A673 (cell line): ENCODE data around the gene NRXN3.

ENCODE experiments used
- EZH2 ChIP-seq: fragments of 200-600 bp; sonication (generic); IDR thresholded peaks from 2 replicates; pipeline ENCODE4 v1.6.1; 2017; ENCODE audit warnings: borderline replicate concordance, low read depth, mild to moderate bottlenecking, mixed read lengths, antibody characterized with exemption, low read length; ENCODE audit not compliant: poor library complexity, severe bottlenecking
- TF ChIP-seq, protein P1 (sequence below): fragments of 300-800, 200-600 bp; sonication (generic); conservative IDR thresholded peaks from 2 replicates; pipeline ENCODE4 v1.5.1; 2017; ENCODE audit warnings: low read depth, mild to moderate bottlenecking, antibody characterized with exemption, low read length, moderate library complexity, mixed read lengths

DNA sequence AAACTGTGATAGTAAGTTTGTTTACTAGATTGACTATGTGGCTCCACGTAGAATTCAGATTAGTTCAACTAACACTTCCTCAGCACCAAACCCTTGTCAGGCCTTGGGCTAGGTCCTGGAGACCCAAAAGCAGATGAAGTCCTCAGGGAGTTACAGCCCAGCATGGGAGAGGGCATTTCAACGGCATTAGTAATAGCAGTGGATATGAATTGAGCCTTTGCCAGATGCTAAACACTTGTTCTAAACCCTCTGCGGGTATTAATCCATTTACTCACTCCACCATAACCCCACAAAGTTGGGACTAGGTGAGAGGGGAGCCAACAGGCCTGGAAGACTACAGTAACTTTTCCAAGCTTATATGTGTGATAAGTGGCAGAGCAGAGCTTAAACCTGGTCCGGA, 1326.5 kb downstream of the NRXN3 start:
- TF ChIP-seq EZH2 = no peak
- TF ChIP-seq, protein P1, sequence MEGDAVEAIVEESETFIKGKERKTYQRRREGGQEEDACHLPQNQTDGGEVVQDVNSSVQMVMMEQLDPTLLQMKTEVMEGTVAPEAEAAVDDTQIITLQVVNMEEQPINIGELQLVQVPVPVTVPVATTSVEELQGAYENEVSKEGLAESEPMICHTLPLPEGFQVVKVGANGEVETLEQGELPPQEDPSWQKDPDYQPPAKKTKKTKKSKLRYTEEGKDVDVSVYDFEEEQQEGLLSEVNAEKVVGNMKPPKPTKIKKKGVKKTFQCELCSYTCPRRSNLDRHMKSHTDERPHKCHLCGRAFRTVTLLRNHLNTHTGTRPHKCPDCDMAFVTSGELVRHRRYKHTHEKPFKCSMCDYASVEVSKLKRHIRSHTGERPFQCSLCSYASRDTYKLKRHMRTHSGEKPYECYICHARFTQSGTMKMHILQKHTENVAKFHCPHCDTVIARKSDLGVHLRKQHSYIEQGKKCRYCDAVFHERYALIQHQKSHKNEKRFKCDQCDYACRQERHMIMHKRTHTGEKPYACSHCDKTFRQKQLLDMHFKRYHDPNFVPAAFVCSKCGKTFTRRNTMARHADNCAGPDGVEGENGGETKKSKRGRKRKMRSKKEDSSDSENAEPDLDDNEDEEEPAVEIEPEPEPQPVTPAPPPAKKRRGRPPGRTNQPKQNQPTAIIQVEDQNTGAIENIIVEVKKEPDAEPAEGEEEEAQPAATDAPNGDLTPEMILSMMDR = no peak
